ENCODE data around the gene TNS3.

DNA sequence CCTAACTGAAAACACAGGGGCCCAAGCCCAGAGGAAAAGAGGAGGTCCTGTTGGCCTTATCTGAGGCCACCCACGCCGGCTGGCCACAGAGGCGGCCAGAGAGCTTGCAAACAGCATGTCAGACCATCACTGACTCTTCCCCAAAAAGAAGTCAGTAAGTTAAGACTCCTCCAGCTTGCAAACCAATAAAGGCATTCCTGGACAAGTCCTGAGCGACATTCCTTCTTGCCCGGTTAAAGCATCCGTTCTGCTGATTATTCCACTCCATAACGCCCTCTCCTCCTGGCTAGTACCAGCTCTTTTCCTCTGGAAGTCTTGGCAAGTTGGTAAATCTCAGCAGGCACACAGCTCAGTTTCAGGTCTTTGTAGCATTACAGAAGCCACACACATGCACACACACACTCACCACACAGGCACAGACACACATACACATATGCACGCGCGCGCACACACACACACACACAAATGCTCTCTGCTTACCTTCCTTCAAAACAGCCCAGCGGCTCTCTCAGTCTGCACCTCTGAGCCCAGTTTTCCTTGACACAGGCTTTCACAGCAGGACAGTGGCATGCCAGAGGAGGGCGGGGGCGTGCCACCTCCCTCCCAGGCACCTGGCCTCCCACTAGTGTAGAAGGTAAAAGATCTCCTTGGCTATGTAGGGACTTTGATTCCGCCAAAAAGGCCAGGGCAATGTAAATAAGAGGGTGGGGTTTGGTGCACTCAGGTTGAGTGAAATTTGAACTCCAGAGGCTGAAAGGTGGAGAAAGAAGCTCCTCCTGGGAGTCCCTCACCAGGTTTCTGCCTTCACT is 201.4 kb downstream of the TNS3 start:
- no peak for TF ChIP-seq EZH2 (IDR thresholded peaks at IDR 0.05; ENCODE audit: low read depth)
- TF ChIP-seq, protein P1, sequence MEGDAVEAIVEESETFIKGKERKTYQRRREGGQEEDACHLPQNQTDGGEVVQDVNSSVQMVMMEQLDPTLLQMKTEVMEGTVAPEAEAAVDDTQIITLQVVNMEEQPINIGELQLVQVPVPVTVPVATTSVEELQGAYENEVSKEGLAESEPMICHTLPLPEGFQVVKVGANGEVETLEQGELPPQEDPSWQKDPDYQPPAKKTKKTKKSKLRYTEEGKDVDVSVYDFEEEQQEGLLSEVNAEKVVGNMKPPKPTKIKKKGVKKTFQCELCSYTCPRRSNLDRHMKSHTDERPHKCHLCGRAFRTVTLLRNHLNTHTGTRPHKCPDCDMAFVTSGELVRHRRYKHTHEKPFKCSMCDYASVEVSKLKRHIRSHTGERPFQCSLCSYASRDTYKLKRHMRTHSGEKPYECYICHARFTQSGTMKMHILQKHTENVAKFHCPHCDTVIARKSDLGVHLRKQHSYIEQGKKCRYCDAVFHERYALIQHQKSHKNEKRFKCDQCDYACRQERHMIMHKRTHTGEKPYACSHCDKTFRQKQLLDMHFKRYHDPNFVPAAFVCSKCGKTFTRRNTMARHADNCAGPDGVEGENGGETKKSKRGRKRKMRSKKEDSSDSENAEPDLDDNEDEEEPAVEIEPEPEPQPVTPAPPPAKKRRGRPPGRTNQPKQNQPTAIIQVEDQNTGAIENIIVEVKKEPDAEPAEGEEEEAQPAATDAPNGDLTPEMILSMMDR (conservative IDR thresholded peaks at IDR 0.05) = no peak
